CD4-positive, alpha-beta memory T cell (primary cell): Measurements from ENCODE around the gene CAMKMT. TPM values are rescaled to one million over a fixed set of nuclear protein-coding genes. Genes with fewer than 3 reads are reported as not detected.

Source experiments
- CTCF ChIA-PET: fragments of 350-600 bp; sonication (Branson Sonifier 250); formaldehyde crosslinking; loops from one replicate; lab custom pipeline; 2021; ENCODE audit warnings: inconsistent platforms; ENCODE audit not compliant: partially characterized antibody; lab: Charles Lee
- POLR2A ChIA-PET: fragments of 350-600 bp; sonication (Branson Sonifier 250); formaldehyde crosslinking; loops from one replicate; lab custom pipeline; 2021; ENCODE audit not compliant: partially characterized antibody; lab: Charles Lee
- DNase-seq, 5 donors: peaks; one replicate each; pipeline versions ENCODE4 v3.0.0 to v3.0.0-alpha.2; 2020 to 2022; ENCODE audit warnings: mixed read lengths in 1 of 5
- H3K27ac ChIP-seq: one replicate; pipeline ENCODE4 v1.7.0; 2013; ENCODE audit warnings: low read depth, low read length
- H3K27me3 ChIP-seq: 2 replicates; pipeline ENCODE4 v1.7.0; 2013; ENCODE audit warnings: mild to moderate bottlenecking, low read length, moderate library complexity; ENCODE audit not compliant: insufficient read depth
- H3K36me3 ChIP-seq: 2 replicates; pipeline ENCODE4 v1.7.0; 2013; ENCODE audit warnings: mild to moderate bottlenecking, low read length, moderate library complexity; ENCODE audit not compliant: insufficient read depth
- H3K4me1 ChIP-seq: 2 replicates; pipeline ENCODE4 v1.7.0; 2013; ENCODE audit warnings: mild to moderate bottlenecking, low read length, moderate library complexity; ENCODE audit not compliant: insufficient read depth
- H3K4me3 ChIP-seq, 2 donors: one replicate each; pipeline ENCODE4 v1.7.0; 2013; ENCODE audit warnings: low read length in 2 of 2, mild to moderate bottlenecking in 1 of 2
- H3K9me3 ChIP-seq, 2 donors: one replicate each; pipeline ENCODE4 v1.7.0; 2013; ENCODE audit warnings: low read length in 2 of 2, control low read depth in 1 of 2; ENCODE audit not compliant: control insufficient read depth in 1 of 2
- H3K27ac Mint-ChIP-seq, 7 donors: one replicate each; pipeline ENCODE4 v1.8.0; 2020 to 2021; ENCODE audit warnings: mixed read lengths in 7 of 7, mild to moderate bottlenecking in 6 of 7, inconsistent platforms in 3 of 7, moderate library complexity in 3 of 7
- H3K27me3 Mint-ChIP-seq, 2 donors: one replicate each; pipeline ENCODE4 v1.8.0; 2020 to 2021; ENCODE audit warnings: mixed read lengths in 2 of 2
- H3K36me3 Mint-ChIP-seq, 2 donors: one replicate each; pipeline ENCODE4 v1.8.0; 2020 to 2021; ENCODE audit warnings: mixed read lengths in 2 of 2, inconsistent platforms in 1 of 2, mild to moderate bottlenecking in 1 of 2
- H3K4me1 Mint-ChIP-seq, 4 donors: one replicate each; pipeline ENCODE4 v1.8.0; 2020 to 2021; ENCODE audit warnings: mixed read lengths in 4 of 4, mild to moderate bottlenecking in 1 of 4
- H3K4me3 Mint-ChIP-seq, 8 donors: one replicate each; pipeline ENCODE4 v1.8.0; 2020 to 2021; ENCODE audit warnings: mixed read lengths in 8 of 8, mild to moderate bottlenecking in 7 of 8, moderate library complexity in 6 of 8, inconsistent platforms in 3 of 8
- H3K9me3 Mint-ChIP-seq, 8 donors: one replicate each; pipeline ENCODE4 v1.8.0; 2020 to 2021; ENCODE audit warnings: mixed read lengths in 8 of 8, mild to moderate bottlenecking in 5 of 8, inconsistent platforms in 3 of 8, moderate library complexity in 1 of 8
- intact Hi-C: fragments of 100-400 bp; cut with micrococcal nuclease; formaldehyde crosslinking; loops from one replicate; pipeline ENCODE4 v1.15.1; 2023
- polyA plus RNA-seq, 2 donors: library from polyadenylated mRNA; unstranded; fragments of 300-500 nt; fragmentation: Illumina TruSeq; gene quantifications; one replicate each; pipeline ENCODE4 v1.2.3, GENCODE V29; 2021
- total RNA-seq, 2 experiments: library from RNA; stranded (reverse); gene quantifications; one replicate each; pipeline ENCODE4 v1.2.3, GENCODE V29; 2021

CAMKMT gene
- total and polyA plus RNA-seq, 4 experiments from 2014 or later = 9.3 to 19.7 (median 15.7) TPM

DNA sequence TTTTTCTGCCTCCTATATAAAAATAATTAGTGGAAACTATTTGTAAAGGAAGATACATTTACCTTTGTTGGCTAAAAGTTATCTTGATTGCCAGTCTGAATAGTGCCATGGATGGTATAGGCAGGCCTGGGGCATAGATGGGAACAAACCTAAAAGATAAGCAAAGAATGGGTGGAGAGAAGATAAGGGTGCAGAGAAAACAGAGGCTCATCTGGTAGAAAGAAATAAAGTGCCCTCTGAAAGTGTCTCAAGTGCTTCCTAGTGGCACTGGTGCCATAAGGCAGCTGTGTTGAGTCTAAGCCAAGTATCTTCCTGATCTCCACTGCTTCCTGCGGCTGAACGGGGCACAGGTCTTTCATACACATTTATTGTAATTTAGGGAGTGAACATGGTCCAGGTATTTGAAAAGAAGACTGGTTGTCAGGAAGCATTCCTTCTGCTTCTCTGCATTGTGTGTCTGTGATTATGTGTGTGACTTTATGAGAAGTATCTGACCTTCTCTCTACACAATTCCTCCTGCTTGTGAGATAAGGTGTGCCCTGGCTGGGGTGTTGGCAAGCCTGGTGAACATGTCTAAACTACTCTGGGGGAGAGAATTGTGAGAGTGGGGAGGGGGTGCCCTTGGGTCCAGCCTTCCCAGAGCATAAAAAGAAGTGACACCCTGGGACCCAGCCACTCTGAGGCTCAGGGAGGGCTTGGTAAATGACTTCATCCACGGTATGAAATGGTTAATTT is 280.5 kb downstream of the CAMKMT start:
- POLR2A ChIA-PET = no interaction called here

DNA sequence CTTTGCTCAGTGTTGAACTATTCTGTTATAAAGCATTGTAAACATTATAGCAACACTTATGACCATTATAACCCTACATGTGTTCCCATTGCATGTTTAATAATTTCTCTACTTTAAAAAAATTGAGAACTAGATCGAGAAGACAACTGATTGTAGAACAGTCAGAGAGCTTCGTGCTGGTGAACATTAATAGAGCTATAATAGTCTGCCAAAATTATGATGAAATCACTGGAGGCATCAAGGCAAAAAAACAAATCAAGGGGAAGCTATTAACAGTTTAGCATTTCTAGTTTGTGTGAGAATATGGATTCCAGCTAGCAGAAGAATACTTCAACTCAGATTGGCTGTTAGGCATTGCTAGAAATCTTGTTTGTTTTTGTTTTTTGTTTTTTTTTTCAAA is 284.2 kb downstream of the CAMKMT start:
- Histone ChIP-seq H3K4me1 (no peaks in the 10 kb centered on the region), H3K27me3 (no peaks in the 10 kb centered on the region), H3K36me3 (no peaks in the 10 kb centered on the region), H3K27ac (no peak overlapping the region), H3K9me3 (no peaks in the 10 kb centered on the region), H3K4me3 (no peak overlapping the region)
- H3K9me3 Mint-ChIP-seq = no peaks in the 10 kb centered on the region
- intact Hi-C loops = no loop called here
- no peaks in the 10 kb centered on the region for H3K36me3 Mint-ChIP-seq
- POLR2A ChIA-PET = no interaction called here
- H3K4me1 Mint-ChIP-seq = peaks cover 0 to 2% (median under 1%) of the 10 kb centered on the region in 4 donors
- DNase-seq = no peak
- H3K27me3 Mint-ChIP-seq = no peaks in the 10 kb centered on the region
- no peak overlapping the region for H3K4me3 Mint-ChIP-seq
- no peak overlapping the region for H3K27ac Mint-ChIP-seq
- CTCF ChIA-PET = no interaction called here

More for the DNA sequence above, 280.5 kb downstream of the CAMKMT start:
- Histone ChIP-seq H3K27me3 (no peaks in the 10 kb centered on the region), H3K36me3 (no peaks in the 10 kb centered on the region), H3K4me3 (no peak overlapping the region), H3K4me1 (no peaks in the 10 kb centered on the region), H3K9me3 (no peaks in the 10 kb centered on the region), H3K27ac (no peak overlapping the region)
- Mint-ChIP-seq H3K36me3 (peaks cover 2 to 6% of the 10 kb centered on the region in 2 donors), H3K9me3 (no peaks in the 10 kb centered on the region), H3K4me3 (no peak overlapping the region), H3K4me1 (peaks cover 0 to under 1% (median 0%) of the 10 kb centered on the region in 4 donors), H3K27me3 (no peaks in the 10 kb centered on the region), H3K27ac (no peak overlapping the region)
- intact Hi-C loops = no loop called here
- CTCF ChIA-PET = no interaction called here
- DNase-seq = no peak

DNA sequence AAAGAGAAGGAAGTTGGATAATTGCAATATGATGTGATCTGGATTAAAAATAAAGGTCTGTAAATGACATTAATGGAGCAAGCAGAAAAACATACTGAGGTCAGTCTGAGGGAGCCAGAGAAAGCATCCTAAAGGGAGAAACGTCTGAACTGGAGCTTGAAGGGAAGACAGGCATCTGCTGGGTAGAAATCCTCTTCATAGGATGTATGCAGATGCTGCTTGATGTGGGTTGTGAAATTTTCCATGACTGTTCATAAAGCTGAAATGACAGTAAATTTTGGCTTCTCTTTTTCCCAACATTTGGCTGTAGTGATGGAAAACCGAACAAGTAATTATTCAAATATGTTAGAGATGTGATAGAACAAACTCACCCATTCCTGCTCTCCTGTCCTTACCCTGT is 287.6 kb downstream of the CAMKMT start:
- H3K27ac ChIP-seq = no peak overlapping the region
- H3K4me1 ChIP-seq = no peaks in the 10 kb centered on the region
- H3K9me3 Mint-ChIP-seq = no peaks in the 10 kb centered on the region
- no peak overlapping the region for H3K27ac Mint-ChIP-seq
- no peak overlapping the region for H3K4me3 ChIP-seq
- peaks cover 0 to 7% (median 1%) of the 10 kb centered on the region in 4 donors for H3K4me1 Mint-ChIP-seq
- no peak overlapping the region for H3K4me3 Mint-ChIP-seq
- H3K36me3 ChIP-seq = no peaks in the 10 kb centered on the region
- DNase-seq = no peak
- H3K9me3 ChIP-seq = no peaks in the 10 kb centered on the region
- intact Hi-C loops = no loop called here
- H3K27me3 Mint-ChIP-seq = no peaks in the 10 kb centered on the region
- H3K36me3 Mint-ChIP-seq = no peaks in the 10 kb centered on the region
- CTCF ChIA-PET = no interaction called here
- POLR2A ChIA-PET = no interaction called here
- no peaks in the 10 kb centered on the region for H3K27me3 ChIP-seq

DNA sequence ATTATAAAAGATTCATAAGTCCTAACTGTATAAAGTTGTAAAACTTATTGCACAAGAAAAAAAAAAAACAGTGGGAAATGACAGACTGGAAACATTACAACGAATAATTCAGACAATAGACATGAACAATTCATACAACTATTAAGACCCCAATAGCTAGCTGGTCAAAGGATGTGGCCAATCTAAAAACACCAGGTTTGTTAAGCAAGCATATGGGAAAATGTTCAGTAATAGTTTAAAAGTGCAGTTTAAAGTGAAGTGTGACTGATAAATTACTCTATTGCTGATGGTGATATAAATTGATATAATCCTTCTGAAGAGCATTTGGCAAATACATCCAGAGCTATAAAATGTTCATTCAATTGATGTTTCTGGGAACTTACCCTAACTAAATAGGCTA is 289.0 kb downstream of the CAMKMT start:
- no peak overlapping the region for H3K4me3 Mint-ChIP-seq
- CTCF ChIA-PET = no interaction called here
- H3K27ac Mint-ChIP-seq = no peak overlapping the region

DNA sequence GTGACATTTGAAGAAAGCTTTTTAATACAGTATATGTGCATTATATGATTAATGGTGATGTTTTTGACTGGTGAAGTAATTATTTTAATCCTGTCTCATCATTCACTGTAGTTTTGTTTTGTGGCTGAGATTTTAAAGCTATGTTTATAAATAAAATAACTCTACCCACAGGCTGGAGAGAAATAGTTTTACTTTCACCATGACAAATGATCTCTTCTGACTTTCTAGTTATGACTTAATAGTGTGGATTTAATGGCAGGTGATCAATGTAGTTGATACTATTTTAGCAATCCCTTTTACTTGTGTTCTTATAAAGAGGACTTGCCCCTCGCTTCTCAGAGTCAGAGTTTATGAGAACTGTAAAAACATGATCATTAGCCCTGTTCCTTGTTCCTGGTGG is 290.2 kb downstream of the CAMKMT start:
- no peaks in the 10 kb centered on the region for H3K27me3 Mint-ChIP-seq
- ChIA-PET POLR2A (no interaction called here), CTCF (no interaction called here)

More for the DNA sequence above, 289.0 kb downstream of the CAMKMT start:
- Mint-ChIP-seq H3K4me1 (peaks cover 0 to 7% (median 2%) of the 10 kb centered on the region in 4 donors), H3K9me3 (no peaks in the 10 kb centered on the region), H3K27me3 (no peaks in the 10 kb centered on the region), H3K36me3 (no peaks in the 10 kb centered on the region)
- H3K27ac ChIP-seq = no peak overlapping the region
- H3K4me3 ChIP-seq = no peak overlapping the region
- intact Hi-C loops = no loop called here
- H3K4me1 ChIP-seq = no peaks in the 10 kb centered on the region
- no peaks in the 10 kb centered on the region for H3K9me3 ChIP-seq
- POLR2A ChIA-PET = no interaction called here
- no peak for DNase-seq
- no peaks in the 10 kb centered on the region for H3K27me3 ChIP-seq
- no peaks in the 10 kb centered on the region for H3K36me3 ChIP-seq

DNA sequence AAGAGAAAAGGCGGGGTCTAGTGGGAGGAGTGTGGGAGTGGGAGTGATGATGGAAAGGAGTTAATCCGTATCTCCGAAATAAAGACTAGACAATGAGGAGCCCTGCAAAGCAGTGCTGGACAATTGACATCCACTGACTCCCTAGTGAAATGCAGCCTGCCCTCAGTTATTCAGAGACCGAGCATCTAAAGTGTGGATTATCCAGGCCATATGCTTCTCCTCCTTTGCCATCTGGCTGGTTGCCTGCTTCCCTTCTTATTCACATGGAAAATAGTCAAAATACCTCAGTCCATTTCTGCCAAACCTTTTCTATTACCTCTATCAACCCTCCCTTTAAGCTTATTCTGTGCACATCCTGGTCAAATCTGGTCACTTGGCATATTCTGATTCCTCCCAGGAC is 291.0 kb downstream of the CAMKMT start:
- H3K27ac ChIP-seq = no peak overlapping the region
- H3K36me3 ChIP-seq = no peaks in the 10 kb centered on the region
- H3K27me3 ChIP-seq = no peaks in the 10 kb centered on the region
- no peaks in the 10 kb centered on the region for H3K9me3 ChIP-seq
- Mint-ChIP-seq H3K27ac (peak overlapping the region in 1 of 7 donors; percentile 44), H3K27me3 (no peaks in the 10 kb centered on the region), H3K9me3 (no peaks in the 10 kb centered on the region), H3K4me1 (peaks cover 0 to 7% (median 2%) of the 10 kb centered on the region in 4 donors), H3K36me3 (no peaks in the 10 kb centered on the region), H3K4me3 (no peak overlapping the region)
- H3K4me3 ChIP-seq = no peak overlapping the region
- intact Hi-C loops = no loop called here
- CTCF ChIA-PET = no interaction called here
- DNase-seq = no peak
- H3K4me1 ChIP-seq = no peaks in the 10 kb centered on the region
- POLR2A ChIA-PET = no interaction called here

More for the DNA sequence above, 290.2 kb downstream of the CAMKMT start:
- Mint-ChIP-seq H3K9me3 (no peaks in the 10 kb centered on the region), H3K4me1 (peaks cover 0 to 7% (median 2%) of the 10 kb centered on the region in 4 donors), H3K4me3 (no peak overlapping the region), H3K36me3 (no peaks in the 10 kb centered on the region), H3K27ac (no peak overlapping the region)
- no peaks in the 10 kb centered on the region for H3K27me3 ChIP-seq
- no peaks in the 10 kb centered on the region for H3K4me1 ChIP-seq
- H3K36me3 ChIP-seq = no peaks in the 10 kb centered on the region
- H3K27ac ChIP-seq = no peak overlapping the region
- intact Hi-C loops = no loop called here
- H3K4me3 ChIP-seq = no peak overlapping the region
- no peak for DNase-seq
- no peaks in the 10 kb centered on the region for H3K9me3 ChIP-seq

DNA sequence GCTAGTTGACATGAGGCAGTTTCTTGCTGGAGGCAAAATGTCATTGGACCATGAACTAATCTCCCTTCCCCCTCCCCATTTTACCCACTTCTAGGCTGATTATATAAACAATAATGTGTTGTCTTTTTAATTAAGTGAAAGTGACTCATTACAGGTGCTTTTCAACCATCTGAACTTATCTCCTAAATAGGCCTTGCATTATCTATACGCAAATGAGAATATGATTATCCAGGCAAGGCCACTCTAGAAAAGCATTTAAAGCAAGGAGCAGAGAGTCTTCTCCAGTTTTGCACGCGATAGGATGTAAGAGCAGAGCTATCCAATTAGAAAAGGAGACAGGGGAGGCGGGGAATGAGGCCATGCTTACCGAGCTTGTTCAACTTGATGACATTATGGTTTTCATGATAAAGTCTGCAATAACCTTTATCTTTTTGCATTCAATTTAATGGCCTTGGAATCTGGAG is 293.7 kb downstream of the CAMKMT start:
- ChIA-PET POLR2A (no interaction called here), CTCF (no interaction called here)
- no peaks in the 10 kb centered on the region for H3K36me3 ChIP-seq
- H3K9me3 ChIP-seq = no peaks in the 10 kb centered on the region
- H3K27me3 Mint-ChIP-seq = no peaks in the 10 kb centered on the region
- peaks cover 0 to 7% (median 2%) of the 10 kb centered on the region in 4 donors for H3K4me1 Mint-ChIP-seq
- H3K27ac ChIP-seq = no peak overlapping the region
- no peaks in the 10 kb centered on the region for H3K9me3 Mint-ChIP-seq
- intact Hi-C loops = no loop called here
- no peaks in the 10 kb centered on the region for H3K36me3 Mint-ChIP-seq
- H3K4me3 Mint-ChIP-seq = no peak overlapping the region
- H3K4me1 ChIP-seq = no peaks in the 10 kb centered on the region
- no peak overlapping the region for H3K27ac Mint-ChIP-seq
- no peaks in the 10 kb centered on the region for H3K27me3 ChIP-seq
- DNase-seq = no peak
- H3K4me3 ChIP-seq = no peak overlapping the region
